H9 (cell line): Measurements from ENCODE around the gene ECE2. TPM values are rescaled to one million over a fixed set of nuclear protein-coding genes. Genes with fewer than 3 reads are reported as not detected.

Experiments used
- DNase-seq: peaks from one replicate; pipeline ENCODE4 v3.0.0-alpha.2; 2017
- H2AFZ ChIP-seq: one replicate; pipeline ENCODE4 v1.6.1; 2013; ENCODE audit warnings: mild to moderate bottlenecking, low read length, control low read depth, moderate library complexity
- H2AK5ac ChIP-seq: 2 replicates; pipeline ENCODE4 v1.6.1; 2013; ENCODE audit warnings: low read length, control low read depth, mixed read lengths; ENCODE audit not compliant: insufficient read length
- H2BK120ac ChIP-seq: one replicate; pipeline ENCODE4 v1.6.1; 2013; ENCODE audit warnings: low read depth, mild to moderate bottlenecking, low read length, control low read depth, inconsistent platforms; ENCODE audit not compliant: poor library complexity, severe bottlenecking
- H2BK12ac ChIP-seq: 2 replicates; pipeline ENCODE4 v1.6.1; 2013; ENCODE audit warnings: low read length, control low read depth, mixed read lengths, low read depth; ENCODE audit not compliant: insufficient read length
- H2BK15ac ChIP-seq: 2 replicates; pipeline ENCODE4 v1.6.1; 2013; ENCODE audit warnings: low read depth, low read length, control low read depth
- H2BK20ac ChIP-seq: one replicate; pipeline ENCODE4 v1.6.1; 2013; ENCODE audit warnings: low read depth, mild to moderate bottlenecking, low read length, control low read depth, inconsistent platforms; ENCODE audit not compliant: poor library complexity, severe bottlenecking
- H2BK5ac ChIP-seq: 2 replicates; pipeline ENCODE4 v1.6.1; 2013; ENCODE audit warnings: low read length, control low read depth, mixed read lengths; ENCODE audit not compliant: insufficient read length
- H3K14ac ChIP-seq: 2 replicates; pipeline ENCODE4 v1.6.1; 2013; ENCODE audit warnings: low read length, control low read depth; ENCODE audit not compliant: insufficient read depth
- H3K18ac ChIP-seq: 2 replicates; pipeline ENCODE4 v1.6.1; 2013; ENCODE audit warnings: low read depth, mild to moderate bottlenecking, mixed read lengths, low read length, control low read depth; ENCODE audit not compliant: insufficient read length
- H3K23ac ChIP-seq: 2 replicates; pipeline ENCODE4 v1.6.1; 2013; ENCODE audit warnings: low read length, control low read depth, mixed read lengths, low read depth; ENCODE audit not compliant: insufficient read length
- H3K23me2 ChIP-seq: 2 replicates; pipeline ENCODE4 v1.6.1; 2013; ENCODE audit warnings: low read depth, mild to moderate bottlenecking, mixed read lengths, low read length, control low read depth; ENCODE audit not compliant: insufficient read length, poor library complexity, severe bottlenecking
- H3K27ac ChIP-seq: 2 replicates; pipeline ENCODE4 v1.5.1; 2013; ENCODE audit warnings: low read length, control low read depth, mixed read lengths, low read depth; ENCODE audit not compliant: insufficient read length
- H3K27me3 ChIP-seq: 2 replicates; pipeline ENCODE4 v1.6.1; 2013; ENCODE audit warnings: low read length, control low read depth, inconsistent platforms; ENCODE audit not compliant: insufficient read depth
- H3K4ac ChIP-seq: 2 replicates; pipeline ENCODE4 v1.6.1; 2013; ENCODE audit warnings: low read depth, mild to moderate bottlenecking, control low read depth, inconsistent platforms, low read length, moderate library complexity
- H3K4me1 ChIP-seq: 2 replicates; pipeline ENCODE4 v1.6.1; 2013; ENCODE audit warnings: low read length, control low read depth, inconsistent platforms; ENCODE audit not compliant: insufficient read depth
- H3K4me2 ChIP-seq: 2 replicates; pipeline ENCODE4 v1.6.1; 2013; ENCODE audit warnings: low read length, control low read depth, mixed read lengths; ENCODE audit not compliant: insufficient read length, insufficient read depth
- H3K56ac ChIP-seq: 2 replicates; pipeline ENCODE4 v1.6.1; 2013; ENCODE audit warnings: low read depth, mild to moderate bottlenecking, mixed read lengths, low read length, control low read depth; ENCODE audit not compliant: insufficient read length
- H3K79me1 ChIP-seq: 2 replicates; pipeline ENCODE4 v1.6.1; 2013; ENCODE audit warnings: low read depth, mild to moderate bottlenecking, moderate library complexity, low read length, control low read depth, inconsistent platforms; ENCODE audit not compliant: insufficient read depth, poor library complexity, severe bottlenecking
- H3K79me2 ChIP-seq: 2 replicates; pipeline ENCODE4 v1.6.1; 2013; ENCODE audit warnings: low read length, control low read depth, inconsistent platforms; ENCODE audit not compliant: insufficient read depth
- H3K9ac ChIP-seq: 2 replicates; pipeline ENCODE4 v1.6.1; 2013; ENCODE audit warnings: low read length, control low read depth, mixed read lengths; ENCODE audit not compliant: insufficient read length; ENCODE audit errors: extremely low read depth
- H3K9me3 ChIP-seq: one replicate; pipeline ENCODE4 v1.6.1; 2013; ENCODE audit warnings: low read depth, low read length, inconsistent platforms; ENCODE audit not compliant: control insufficient read depth
- H3T11ph ChIP-seq: one replicate; pipeline ENCODE4 v1.6.1; 2013; ENCODE audit warnings: mild to moderate bottlenecking, low read length, control low read depth, inconsistent platforms
- H4K20me1 ChIP-seq: one replicate; pipeline ENCODE4 v1.6.1; 2013; ENCODE audit not compliant: control insufficient read depth, insufficient read length, insufficient read depth
- H4K5ac ChIP-seq: 2 replicates; pipeline ENCODE4 v1.6.1; 2013; ENCODE audit warnings: low read depth, mild to moderate bottlenecking, mixed read lengths, low read length, control low read depth; ENCODE audit not compliant: insufficient read length
- H4K8ac ChIP-seq: replicated peaks from 2 replicates; pipeline ENCODE4 v1.6.1; 2013; ENCODE audit warnings: low read length, control low read depth, mixed read lengths, low read depth; ENCODE audit not compliant: insufficient read length
- H4K91ac ChIP-seq: 2 replicates; pipeline ENCODE4 v1.6.1; 2013; ENCODE audit warnings: low read depth, mild to moderate bottlenecking, moderate library complexity, mixed read lengths, low read length, control low read depth; ENCODE audit not compliant: insufficient read length
- H3K27ac Mint-ChIP-seq, 3 experiments: 2 replicates in 2 of 3; 3 replicates in 1 of 3; pipeline ENCODE4 v1.8.0; 2020 to 2021; ENCODE audit warnings: mixed read lengths in 3 of 3, mild to moderate bottlenecking in 1 of 3, moderate library complexity in 1 of 3
- H3K27me3 Mint-ChIP-seq: 2 replicates; pipeline ENCODE4 v1.8.0; 2021; ENCODE audit warnings: low read depth, mild to moderate bottlenecking, moderate library complexity, mixed read lengths
- H3K36me3 Mint-ChIP-seq, 3 experiments: 2 replicates in 2 of 3; 3 replicates in 1 of 3; pipeline ENCODE4 v1.8.0; 2020 to 2021; ENCODE audit warnings: low read depth in 3 of 3, mixed read lengths in 3 of 3; ENCODE audit not compliant: insufficient read depth in 1 of 3
- H3K4me1 Mint-ChIP-seq, 2 experiments: 2 replicates each; pipeline ENCODE4 v1.8.0; 2020; ENCODE audit warnings: mixed read lengths in 2 of 2
- H3K4me3 Mint-ChIP-seq, 2 experiments: 2 replicates in 1 of 2; 3 replicates in 1 of 2; pipeline ENCODE4 v1.8.0; 2020 to 2021; ENCODE audit warnings: mild to moderate bottlenecking in 2 of 2, mixed read lengths in 2 of 2, moderate library complexity in 1 of 2
- H3K9me3 Mint-ChIP-seq, 2 experiments: 2 replicates in 1 of 2; 3 replicates in 1 of 2; pipeline ENCODE4 v1.8.0; 2020; ENCODE audit warnings: mild to moderate bottlenecking in 2 of 2, mixed read lengths in 2 of 2, moderate library complexity in 1 of 2
- WGBS: extraction: QIAGEN DNeasy Blood & Tissue Kit; methylation state at CpG from one replicate; pipeline ENCODE4 v1.1.7; 2013; ENCODE audit warnings: missing lambda C conversion rate, low lambda C conversion rate, mixed read lengths; ENCODE audit not compliant: insufficient read length; ENCODE audit errors: extremely low coverage; 5-methylcytosine and 5-hydroxymethylcytosine counted together
- total RNA-seq: library from RNA; stranded (reverse); gene quantifications from 2 replicates; pipeline ENCODE4 v1.2.1, GENCODE V29; 2021
- TF ChIP-seq, protein P1 (sequence below): fragments of 200-600 bp; sonication (generic); conservative IDR thresholded peaks from 3 replicates; pipeline ENCODE4 v1.8.0; 2021; ENCODE audit warnings: antibody characterized with exemption, mild to moderate bottlenecking

ECE2 gene
- total RNA-seq, 1 experiment from 2014 or later, result not detected

DNA sequence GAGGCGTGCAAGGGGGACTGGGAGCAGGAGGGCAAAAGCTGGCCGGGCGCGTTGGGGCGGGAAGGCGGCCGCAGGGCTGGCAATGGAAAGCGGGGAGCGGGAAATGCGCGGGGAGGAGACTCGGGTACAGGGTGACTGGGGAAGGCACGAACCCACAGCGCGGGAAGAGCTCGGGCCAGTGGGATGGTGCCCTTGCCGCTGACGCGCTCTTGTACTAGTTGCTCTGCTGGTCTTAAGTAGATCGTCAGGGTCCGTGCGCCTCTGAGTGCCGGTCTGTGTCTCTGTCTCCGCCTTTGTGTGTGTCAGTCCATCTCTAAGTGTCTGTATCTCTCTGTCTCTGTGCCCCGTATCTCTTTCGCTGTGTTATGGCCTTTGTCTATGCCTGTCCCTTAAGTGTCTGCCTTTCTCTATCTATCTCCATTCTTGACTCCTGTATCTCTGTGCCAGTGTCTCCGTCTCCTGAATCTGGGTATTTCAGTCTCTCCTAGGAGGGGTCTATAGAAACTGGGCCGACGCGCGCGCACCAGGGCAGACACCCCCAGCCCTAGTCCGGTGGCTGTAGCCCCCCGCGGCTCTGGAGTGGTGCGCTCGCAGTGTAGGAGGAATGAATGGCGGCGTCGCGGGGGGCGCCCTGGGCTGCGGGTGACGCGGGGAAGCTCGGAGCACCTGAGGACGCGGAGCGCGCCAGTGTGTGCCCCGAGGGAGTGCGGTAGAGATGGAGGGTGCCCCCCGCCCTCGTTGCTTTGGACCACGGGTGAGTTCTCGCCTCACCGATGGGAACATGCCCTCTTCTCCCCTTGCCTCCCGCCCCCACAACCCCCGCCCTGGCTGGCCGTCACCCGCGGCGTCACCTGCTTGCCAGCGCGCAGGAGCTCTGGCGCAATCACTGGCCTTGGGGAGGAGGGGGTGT, 13.7 kb upstream of the ECE2 start:
- Mint-ChIP-seq H3K4me3 (peak overlapping the region; percentile 81 to 86), H3K9me3 (peaks cover 1% of the 10 kb centered on the region in 2 experiments; a peak in 2 of 5 replicates), H3K27me3 (peaks cover 73% of the 10 kb centered on the region), H3K27ac (peak overlapping the region in 1 of 3 experiments; percentile 77; a peak in 3 of 7 replicates), H3K4me1 (peaks cover 18 to 19% of the 10 kb centered on the region in 2 experiments), H3K36me3 (peaks cover 0 to 8% (median 2%) of the 10 kb centered on the region in 3 experiments; a peak in 4 of 7 replicates)
- Histone ChIP-seq H3K4me2 (peak overlapping the region; percentile 89), H4K20me1 (no peaks in the 10 kb centered on the region), H3K23ac (no peak overlapping the region), H3K79me1 (no peaks in the 10 kb centered on the region), H3K14ac (no peak overlapping the region), H3K9me3 (no peaks in the 10 kb centered on the region), H3K27ac (no peak overlapping the region), H2AFZ (no peak overlapping the region), H3K27me3 (peaks cover 14% of the 10 kb centered on the region; the same call in 1 of the 2 replicates), H3K23me2 (peaks cover 21% of the 10 kb centered on the region), H3K4ac (no peak overlapping the region), H3K79me2 (no peaks in the 10 kb centered on the region), H2BK20ac (no peak overlapping the region), H2BK15ac (no peak overlapping the region), H4K91ac (no peak overlapping the region), H3K4me1 (no peaks in the 10 kb centered on the region), H3T11ph (no peak overlapping the region), H4K8ac (no peak overlapping the region), H2AK5ac (no peak overlapping the region), H2BK120ac (no peak overlapping the region), H3K18ac (no peak overlapping the region), H2BK5ac (no peak overlapping the region), H4K5ac (no peak overlapping the region), H3K56ac (no peak overlapping the region), H3K9ac (no peak overlapping the region), H2BK12ac (no peak overlapping the region)
- TF ChIP-seq, protein P1, sequence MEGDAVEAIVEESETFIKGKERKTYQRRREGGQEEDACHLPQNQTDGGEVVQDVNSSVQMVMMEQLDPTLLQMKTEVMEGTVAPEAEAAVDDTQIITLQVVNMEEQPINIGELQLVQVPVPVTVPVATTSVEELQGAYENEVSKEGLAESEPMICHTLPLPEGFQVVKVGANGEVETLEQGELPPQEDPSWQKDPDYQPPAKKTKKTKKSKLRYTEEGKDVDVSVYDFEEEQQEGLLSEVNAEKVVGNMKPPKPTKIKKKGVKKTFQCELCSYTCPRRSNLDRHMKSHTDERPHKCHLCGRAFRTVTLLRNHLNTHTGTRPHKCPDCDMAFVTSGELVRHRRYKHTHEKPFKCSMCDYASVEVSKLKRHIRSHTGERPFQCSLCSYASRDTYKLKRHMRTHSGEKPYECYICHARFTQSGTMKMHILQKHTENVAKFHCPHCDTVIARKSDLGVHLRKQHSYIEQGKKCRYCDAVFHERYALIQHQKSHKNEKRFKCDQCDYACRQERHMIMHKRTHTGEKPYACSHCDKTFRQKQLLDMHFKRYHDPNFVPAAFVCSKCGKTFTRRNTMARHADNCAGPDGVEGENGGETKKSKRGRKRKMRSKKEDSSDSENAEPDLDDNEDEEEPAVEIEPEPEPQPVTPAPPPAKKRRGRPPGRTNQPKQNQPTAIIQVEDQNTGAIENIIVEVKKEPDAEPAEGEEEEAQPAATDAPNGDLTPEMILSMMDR, result no peak
- no CpG with 5 or more reads among the region's 66 CpGs for WGBS
- peak; percentile 38 for DNase-seq
